ENCODE data around the gene APLF.

Gene APLF, protein sequence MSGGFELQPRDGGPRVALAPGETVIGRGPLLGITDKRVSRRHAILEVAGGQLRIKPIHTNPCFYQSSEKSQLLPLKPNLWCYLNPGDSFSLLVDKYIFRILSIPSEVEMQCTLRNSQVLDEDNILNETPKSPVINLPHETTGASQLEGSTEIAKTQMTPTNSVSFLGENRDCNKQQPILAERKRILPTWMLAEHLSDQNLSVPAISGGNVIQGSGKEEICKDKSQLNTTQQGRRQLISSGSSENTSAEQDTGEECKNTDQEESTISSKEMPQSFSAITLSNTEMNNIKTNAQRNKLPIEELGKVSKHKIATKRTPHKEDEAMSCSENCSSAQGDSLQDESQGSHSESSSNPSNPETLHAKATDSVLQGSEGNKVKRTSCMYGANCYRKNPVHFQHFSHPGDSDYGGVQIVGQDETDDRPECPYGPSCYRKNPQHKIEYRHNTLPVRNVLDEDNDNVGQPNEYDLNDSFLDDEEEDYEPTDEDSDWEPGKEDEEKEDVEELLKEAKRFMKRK

GRCh38 chr2:68467077-68467960, at the start of gene APLF, which contains the start of gene FBXO48:
APLF (plus strand) TSS chr2:68467585; CDS start chr2:68467732, 147 bp downstream.
FBXO48 (minus strand) TSS chr2:68467294; CDS start chr2:68465145, 2,149 bp downstream.
- peak; percentile 98 for FAIRE-seq

GRCh38 chr2:68417926-68418325, 49.5 kb upstream of the APLF start:
- FAIRE-seq = no peak

- no peak for FAIRE-seq
Measured at GRCh38 chr2:68418419-68418818, 49.0 kb upstream of the APLF start.

- no peak for FAIRE-seq
Measured at GRCh38 chr2:68418855-68419254, 48.5 kb upstream of the APLF start.

- FAIRE-seq = no peak
Measured at GRCh38 chr2:68420254-68420910, 47.0 kb upstream of the APLF start.

- no peak for FAIRE-seq
Measured at GRCh38 chr2:68423966-68424650, 43.3 kb upstream of the APLF start.

- no peak for FAIRE-seq
Measured at GRCh38 chr2:68425503-68425902, 41.9 kb upstream of the APLF start.

DNA sequence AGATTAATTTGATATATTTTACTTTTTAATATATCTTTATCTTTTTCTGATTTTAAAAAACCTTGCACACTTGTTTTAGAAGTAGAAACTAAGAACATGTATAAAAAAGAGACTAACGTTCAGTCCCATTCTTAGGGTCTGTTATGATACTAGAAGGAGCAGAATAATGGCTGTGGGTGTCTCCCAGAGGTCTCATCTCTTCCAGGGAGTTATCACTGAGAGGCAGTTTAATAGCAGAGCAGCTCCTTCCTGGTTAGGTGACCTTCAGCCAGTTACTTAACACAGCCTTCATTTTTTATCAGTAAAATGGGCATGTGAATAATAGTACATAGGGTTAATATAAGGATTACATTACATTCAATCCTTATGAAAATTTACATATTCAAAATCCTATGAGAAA, 40.9 kb upstream of the APLF start:
- FAIRE-seq = no peak

GRCh38 chr2:68426848-68427579, 40.4 kb upstream of the APLF start:
- no peak for FAIRE-seq

DNA sequence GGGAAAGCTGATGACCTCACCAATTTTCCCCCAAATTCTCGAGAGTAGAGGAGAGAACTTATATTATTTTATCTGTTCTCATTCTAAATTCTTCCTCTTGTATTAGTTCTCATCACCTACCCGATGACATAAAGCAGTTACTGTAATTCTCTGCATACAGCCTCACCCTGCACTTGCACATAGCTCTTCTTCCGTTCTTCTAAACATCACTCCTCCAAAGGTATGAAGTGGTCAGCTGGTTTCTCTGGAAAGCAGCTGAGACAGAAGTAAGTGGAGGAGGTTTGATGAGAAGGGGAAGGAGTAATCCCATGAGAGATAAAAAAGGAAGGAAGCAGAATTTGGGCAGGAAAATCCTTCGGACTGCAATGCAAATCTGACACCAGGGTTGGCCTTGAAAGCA, 39.3 kb upstream of the APLF start:
- FAIRE-seq = no peak

- no peak for FAIRE-seq
Measured at GRCh38 chr2:68428746-68429145, 38.6 kb upstream of the APLF start.

DNA sequence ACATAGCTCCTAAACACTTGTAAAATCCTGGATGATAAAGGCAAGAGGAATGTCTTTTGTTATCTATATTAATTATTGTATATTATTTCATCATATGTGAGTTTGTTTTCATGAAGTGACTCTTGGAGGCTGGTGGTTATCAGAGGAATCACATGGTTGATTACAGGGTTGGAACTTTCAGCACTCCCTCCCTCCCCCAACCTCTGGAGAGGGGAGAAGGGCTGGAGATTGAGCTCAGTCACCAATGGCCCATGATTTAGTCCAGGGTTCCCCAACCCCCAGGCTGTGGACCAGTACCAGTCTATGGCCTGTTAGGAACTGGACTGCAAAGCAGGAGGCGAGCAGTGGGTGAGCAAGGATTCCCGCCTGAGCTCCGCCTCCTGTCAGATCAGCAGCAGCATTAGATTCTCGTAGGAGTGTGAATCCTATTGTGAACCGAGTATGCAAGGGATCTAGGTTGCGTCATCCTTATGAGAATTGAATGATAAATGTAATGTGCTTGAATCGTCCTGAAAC, 38.0 kb upstream of the APLF start:
- no peak for FAIRE-seq

DNA sequence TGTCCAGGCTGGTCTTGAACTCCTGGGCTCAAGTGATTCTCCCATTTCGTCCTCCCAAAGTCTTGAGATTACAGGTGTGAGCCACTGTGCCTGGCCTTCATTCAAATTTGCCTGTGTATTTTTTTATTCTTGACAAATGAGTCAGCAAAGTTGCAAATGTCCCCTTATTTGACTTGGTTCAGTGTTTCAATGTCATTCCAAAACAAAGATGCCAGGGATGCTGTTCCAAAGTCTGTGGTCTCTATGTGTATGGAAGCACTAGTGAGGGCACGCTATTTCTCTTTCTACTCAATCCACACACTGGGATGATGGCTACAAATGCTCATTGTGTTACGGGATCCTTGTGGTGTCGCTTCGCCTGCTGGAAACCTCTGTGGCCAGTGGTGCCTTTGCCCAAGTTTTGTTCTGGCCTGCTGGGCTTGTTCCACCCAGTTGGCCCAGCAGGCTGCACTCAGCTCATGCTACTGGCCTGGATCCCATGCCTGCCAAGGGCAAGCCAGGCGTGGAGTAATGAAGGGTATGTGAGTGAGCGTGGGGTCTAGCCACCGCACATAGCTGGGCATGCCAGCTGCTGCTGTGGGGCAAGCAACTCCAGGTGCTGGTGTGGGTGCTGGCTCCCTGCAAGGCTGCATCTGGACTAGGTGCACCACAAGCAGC, 35.9 kb upstream of the APLF start:
- no peak for FAIRE-seq

- FAIRE-seq = no peak
Measured at GRCh38 chr2:68432696-68433658, 34.4 kb upstream of the APLF start.

DNA sequence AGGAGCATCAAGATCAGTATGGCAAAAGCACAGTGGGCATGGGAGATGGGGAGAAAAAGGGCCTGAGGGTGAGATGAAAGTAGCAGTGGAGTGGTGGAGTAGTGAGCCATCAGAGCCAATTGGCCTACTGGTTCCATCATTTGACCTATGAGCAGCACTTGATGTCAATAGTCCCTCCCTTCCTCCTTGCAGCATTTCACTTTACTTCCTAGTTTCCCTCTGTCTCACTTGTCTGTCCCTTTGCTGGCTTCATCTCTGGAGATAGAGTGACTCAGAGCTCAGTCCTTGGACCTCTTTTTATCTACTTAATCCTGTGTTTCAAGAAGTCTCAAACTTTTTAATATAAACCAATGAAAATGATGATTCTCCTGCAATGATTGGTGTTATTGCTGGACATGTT, 32.4 kb upstream of the APLF start:
- no peak for FAIRE-seq

GRCh38 chr2:68435615-68436014, 31.8 kb upstream of the APLF start:
- no peak for FAIRE-seq

GRCh38 chr2:68436270-68436669, 31.1 kb upstream of the APLF start:
- FAIRE-seq = no peak

DNA sequence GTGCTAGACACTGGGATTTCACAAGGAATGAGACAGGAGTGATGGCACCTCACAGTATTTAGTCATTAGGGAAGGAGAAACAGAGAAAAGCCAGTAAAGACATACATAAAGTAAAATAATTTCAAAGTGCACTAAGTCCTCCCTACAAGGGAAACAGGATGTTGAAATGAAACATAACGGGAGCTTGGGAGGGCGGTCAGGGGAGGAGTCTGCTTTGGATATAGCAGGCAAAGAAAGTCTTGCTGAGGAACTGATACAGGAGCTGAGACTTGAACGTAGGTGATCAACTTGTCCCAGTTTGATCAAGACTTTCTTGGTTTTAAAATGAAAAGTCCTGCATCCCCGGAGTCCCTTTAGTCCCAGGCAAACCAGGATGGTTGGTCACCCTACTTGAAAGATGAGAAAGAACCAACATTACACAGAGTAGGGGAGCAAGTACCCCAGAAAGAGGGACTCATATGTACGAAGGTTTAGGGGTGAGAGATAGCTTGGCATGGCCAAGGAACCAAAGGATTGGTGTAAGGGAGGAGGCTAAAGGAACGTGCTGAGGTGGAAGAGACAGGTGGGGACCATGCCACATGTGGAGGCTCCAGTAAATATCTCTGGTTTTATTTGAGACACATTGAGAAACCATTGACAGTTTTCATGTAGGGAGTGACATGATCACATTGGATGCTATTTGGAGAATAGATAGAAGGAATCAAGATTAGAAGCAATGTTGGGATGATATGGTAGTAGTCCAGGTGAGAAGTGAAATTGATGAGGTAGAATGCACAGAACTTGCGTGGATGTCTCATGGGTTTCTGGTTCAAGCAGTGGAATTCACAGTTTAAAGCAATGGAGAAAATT, 28.7 kb upstream of the APLF start:
- no peak for FAIRE-seq
